Measurements from ENCODE around the gene RCOR2. TPM values are rescaled to one million over a fixed set of nuclear protein-coding genes. Genes with fewer than 3 reads are reported as not detected.

Gene RCOR2
- total RNA-seq, 4 donors from 2014 or later = 0.16 to 0.74 (median 0.58) TPM; not detected in 1

GRCh38 chr11:63938479-63939396 is 21.8 kb upstream of the RCOR2 start, which contains the start of gene NAA40:
NAA40 (plus strand) TSS chr11:63939002; CDS start chr11:63939097, 95 bp downstream.
- TF ChIP-seq CTCF (IDR thresholded peaks at IDR 0.05) (peak in 3 of 4 experiments; percentile 17 to 42 (median 18)), POLR2AphosphoS5 (IDR thresholded peaks at IDR 0.05) (peak; percentile 51), EP300 (IDR thresholded peaks at IDR 0.05) (no peak), POLR2A (IDR thresholded peaks at IDR 0.05) (no peak)
- WGBS, 2 donors (ENCODE audit: low coverage in 1 of 2) = 0% methylated on average over 5 to 10 of the region's 92 CpGs
- no peaks in the 10 kb centered on the region for H3K36me3 ChIP-seq
- peak within 1 kb of the TSS; percentile 37 to 71 for H3K4me3 ChIP-seq
- peak; percentile 95 for ATAC-seq
- H3K27me3 ChIP-seq = no peaks in the 10 kb centered on the region
- no peaks in the 10 kb centered on the region for H3K9me3 ChIP-seq
- H3K4me1 ChIP-seq = peaks cover 0 to 25% (median 4%) of the 10 kb centered on the region in 3 donors
- peak within 1 kb of the TSS in 3 of 4 donors; percentile 76 to 80 (median 76) for H3K27ac ChIP-seq

DNA sequence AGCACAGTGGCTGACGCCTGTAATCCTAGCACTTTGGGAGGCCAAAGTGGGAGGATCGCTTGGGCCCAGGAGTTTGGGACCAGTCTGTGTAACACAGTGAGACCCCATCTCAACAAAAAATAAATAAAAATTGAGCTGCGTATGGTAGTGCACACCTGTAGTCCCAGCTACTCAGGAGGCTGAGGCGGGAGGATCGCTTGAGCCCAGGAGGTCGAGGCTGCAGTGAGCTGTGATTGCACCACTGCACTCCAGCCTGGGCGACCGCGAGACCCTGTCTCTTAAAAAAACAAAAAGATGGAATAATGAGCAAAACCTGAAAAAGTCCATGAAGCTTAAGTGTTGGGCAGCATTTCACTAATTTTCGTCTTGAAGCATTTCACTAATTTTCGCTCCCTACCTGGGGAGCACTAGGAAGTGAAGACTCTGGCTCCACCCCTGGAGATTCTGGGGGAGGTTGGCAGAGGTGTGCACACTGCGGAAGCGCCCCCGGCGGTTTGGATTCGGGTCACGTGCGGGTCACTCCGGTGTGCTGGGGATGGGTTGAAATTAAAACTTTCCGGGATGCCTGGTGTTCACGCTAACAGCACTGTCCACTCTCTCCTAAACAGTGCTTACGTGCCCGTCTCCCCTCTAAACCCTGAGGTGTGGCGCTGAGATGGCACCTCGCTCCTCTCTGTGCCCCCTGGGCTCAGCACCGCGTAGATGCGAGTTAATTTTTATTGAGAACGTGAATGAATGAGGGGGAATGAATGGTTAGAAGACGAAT is 20.9 kb upstream of the RCOR2 start:
- 15 to 30% methylated on average over 7 to 17 of the region's 30 CpGs for WGBS, 2 donors (ENCODE audit: low coverage in 1 of 2)

GRCh38 chr11:63933459-63933858 is 16.5 kb upstream of the RCOR2 start:
- H3K9me3 ChIP-seq = no peaks in the 10 kb centered on the region
- no peak for TF ChIP-seq POLR2A (IDR thresholded peaks at IDR 0.05)
- no peak for TF ChIP-seq CTCF (IDR thresholded peaks at IDR 0.05)
- no peak for TF ChIP-seq POLR2AphosphoS5 (IDR thresholded peaks at IDR 0.05)
- no peak for TF ChIP-seq EP300 (IDR thresholded peaks at IDR 0.05)
- H3K27me3 ChIP-seq = no peaks in the 10 kb centered on the region
- no CpG with 5 or more reads among the region's 1 CpG for WGBS, 2 donors (ENCODE audit: low coverage in 1 of 2)
- no peak for ATAC-seq
- no peaks in the 10 kb centered on the region for H3K36me3 ChIP-seq
- H3K27ac ChIP-seq = no peak overlapping the region
- peaks cover 0 to 8% (median 4%) of the 10 kb centered on the region in 3 donors for H3K4me1 ChIP-seq
- no peak overlapping the region for H3K4me3 ChIP-seq

More for the DNA sequence above, 20.9 kb upstream of the RCOR2 start:
- no peak for ATAC-seq
- H3K4me3 ChIP-seq = peak overlapping the region; percentile 37 to 71
- TF ChIP-seq CTCF (IDR thresholded peaks at IDR 0.05) (no peak), EP300 (IDR thresholded peaks at IDR 0.05) (no peak), POLR2AphosphoS5 (IDR thresholded peaks at IDR 0.05) (no peak), POLR2A (IDR thresholded peaks at IDR 0.05) (no peak)
- H3K36me3 ChIP-seq = no peaks in the 10 kb centered on the region
- no peaks in the 10 kb centered on the region for H3K9me3 ChIP-seq
- H3K27me3 ChIP-seq = no peaks in the 10 kb centered on the region
- peak overlapping the region in 3 of 4 donors; percentile 76 to 80 (median 76) for H3K27ac ChIP-seq
- peaks cover 0 to 25% (median 4%) of the 10 kb centered on the region in 3 donors for H3K4me1 ChIP-seq

DNA sequence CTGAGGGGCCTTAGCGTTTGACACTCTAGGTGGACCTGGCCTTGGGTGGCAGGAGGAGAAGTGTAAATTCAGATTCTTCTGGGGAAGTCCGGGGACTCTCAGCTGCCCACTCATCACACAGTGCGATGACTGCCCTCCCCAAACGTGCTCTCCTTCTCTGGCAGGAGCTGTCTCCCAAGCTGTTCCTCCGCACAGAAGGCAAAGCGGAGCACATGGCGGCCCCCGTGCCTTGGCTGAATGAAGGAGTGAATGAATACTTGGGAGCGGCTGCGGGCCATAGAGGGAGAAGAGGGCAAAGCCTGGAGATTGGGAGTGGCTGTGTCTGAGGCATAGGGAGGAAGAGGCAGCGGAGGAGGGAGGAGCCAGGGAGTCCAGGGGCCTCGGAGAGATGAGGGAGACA is 14.9 kb upstream of the RCOR2 start:
- no peak for ATAC-seq

More for the DNA sequence above, 14.9 kb upstream of the RCOR2 start:
- Histone ChIP-seq H3K9me3 (no peaks in the 10 kb centered on the region), H3K4me1 (no peaks in the 10 kb centered on the region), H3K27ac (no peak overlapping the region), H3K36me3 (no peaks in the 10 kb centered on the region), H3K4me3 (no peak overlapping the region), H3K27me3 (no peaks in the 10 kb centered on the region)
- WGBS, 2 donors (ENCODE audit: low coverage in 1 of 2) = 55% methylated on average over 5 of the region's 12 CpGs; no CpG with 5 or more reads in 1 of the 2 donors
- TF ChIP-seq POLR2AphosphoS5 (IDR thresholded peaks at IDR 0.05) (no peak), EP300 (IDR thresholded peaks at IDR 0.05) (no peak), CTCF (IDR thresholded peaks at IDR 0.05) (no peak), POLR2A (IDR thresholded peaks at IDR 0.05) (no peak)

All from gastroesophageal sphincter (tissue), 4 donors.